H1 (cell line): ENCODE measurements around the gene TPP1. TPM values are rescaled to one million over a fixed set of nuclear protein-coding genes. Genes with fewer than 3 reads are reported as not detected.

ENCODE experiments used
- ASH2L ChIP-seq: fragments of 200-600, 300-600 bp; sonication (generic); IDR thresholded peaks from one replicate; pipeline ENCODE4 v1.7.1; 2017; ENCODE audit warnings: low read length
- BACH1 ChIP-seq: IDR thresholded peaks from 2 replicates; pipeline ENCODE4 v1.6.1; 2012; ENCODE audit warnings: low read length, improper control_type of control experiment
- CBX8 ChIP-seq: fragments of 300-800, 300-1000 bp; sonication (generic); IDR thresholded peaks from 2 replicates; pipeline ENCODE4 v1.7.1; 2016; ENCODE audit warnings: low read depth, low read length, borderline replicate concordance
- CEBPB ChIP-seq: IDR thresholded peaks from 2 replicates; pipeline ENCODE4 v1.6.1; 2012; ENCODE audit warnings: low read depth, low read length
- CHD2 ChIP-seq: IDR thresholded peaks from 2 replicates; pipeline ENCODE4 v1.6.1; 2012; ENCODE audit warnings: low read length, improper control_type of control experiment
- CREB1 ChIP-seq: IDR thresholded peaks from 2 replicates; pipeline ENCODE4 v1.6.1; 2012; ENCODE audit warnings: inconsistent platforms
- GTF2F1 ChIP-seq: IDR thresholded peaks from 2 replicates; pipeline ENCODE4 v1.6.1; 2012; ENCODE audit warnings: low read depth, low read length, improper control_type of control experiment, borderline replicate concordance
- KDM4A ChIP-seq: IDR thresholded peaks from one replicate; pipeline ENCODE4 v1.7.1; 2012; ENCODE audit warnings: low read depth, mild to moderate bottlenecking, moderate library complexity, low read length, inconsistent platforms; ENCODE audit not compliant: severe bottlenecking
- PHF8 ChIP-seq: fragments of 200-600 bp; sonication (generic); conservative IDR thresholded peaks from 2 replicates; pipeline ENCODE4 v1.7.1; 2012; ENCODE audit warnings: low read depth, mild to moderate bottlenecking, inconsistent platforms, low read length, moderate library complexity
- POLR2A ChIP-seq, 2 experiments: IDR thresholded peaks; 1 replicate in 1 of 2; 2 replicates in 1 of 2; pipeline ENCODE4 v1.6.1; 2011; ENCODE audit warnings: low read depth in 2 of 2, low read length in 2 of 2, mild to moderate bottlenecking in 2 of 2; ENCODE audit errors: control extremely low read depth in 1 of 2
- POLR2AphosphoS5 ChIP-seq: IDR thresholded peaks from 2 replicates; pipeline ENCODE4 v1.6.1; 2011; ENCODE audit warnings: low read depth, low read length
- RNF2 ChIP-seq: fragments of 200-900, 300-1000 bp; sonication (generic); IDR thresholded peaks from 2 replicates; pipeline ENCODE4 v1.7.1; 2016; ENCODE audit warnings: borderline replicate concordance, low read depth, mild to moderate bottlenecking, antibody characterized with exemption, low read length; ENCODE audit not compliant: poor library complexity, severe bottlenecking; ENCODE audit errors: missing control alignments
- SIX5 ChIP-seq: IDR thresholded peaks from 2 replicates; pipeline ENCODE4 v1.6.1; 2011; ENCODE audit warnings: mild to moderate bottlenecking, low read depth, low read length
- SP4 ChIP-seq: IDR thresholded peaks from 2 replicates; pipeline ENCODE4 v1.6.1; 2012; ENCODE audit warnings: low read length, inconsistent platforms
- SRF ChIP-seq: IDR thresholded peaks from 2 replicates; pipeline ENCODE4 v1.6.1; 2011; ENCODE audit warnings: mild to moderate bottlenecking, low read depth, low read length, moderate library complexity
- TCF12 ChIP-seq: IDR thresholded peaks from 2 replicates; pipeline ENCODE4 v1.6.1; 2011; ENCODE audit warnings: low read depth, mild to moderate bottlenecking, low read length
- polyA plus RNA-seq, 7 experiments: library from polyadenylated mRNA; depleted of rRNA in 3 of 7; stranded (reverse) in 5 of 7; unstranded in 2 of 7; fragments of >200 nt in 5 of 7; fragments of 200-250 nt in 2 of 7; gene quantifications; 1 replicate in 5 of 7; 2 replicates in 1 of 7; 4 replicates in 1 of 7; pipeline versions ENCODE4 v1.2.1 to v1.2.3, GENCODE V29; 2011 to 2013; ENCODE audit warnings: missing spikeins in 2 of 7, mixed read lengths in 2 of 7
- total RNA-seq: library from RNA; stranded (reverse); fragmentation: NEBNext Ultra II Directional; extraction: Animal tissue kit (Norgen Biotek cat#: 25700); gene quantifications from 2 replicates; pipeline ENCODE4 v1.2.1, GENCODE V29; 2021

Gene TPP1
- total and polyA plus RNA-seq, 2 of the 8 experiments (the other 6 are each of a cell fraction or from before 2014, with no cell fraction given): 36.1 to 77.5 TPM

DNA sequence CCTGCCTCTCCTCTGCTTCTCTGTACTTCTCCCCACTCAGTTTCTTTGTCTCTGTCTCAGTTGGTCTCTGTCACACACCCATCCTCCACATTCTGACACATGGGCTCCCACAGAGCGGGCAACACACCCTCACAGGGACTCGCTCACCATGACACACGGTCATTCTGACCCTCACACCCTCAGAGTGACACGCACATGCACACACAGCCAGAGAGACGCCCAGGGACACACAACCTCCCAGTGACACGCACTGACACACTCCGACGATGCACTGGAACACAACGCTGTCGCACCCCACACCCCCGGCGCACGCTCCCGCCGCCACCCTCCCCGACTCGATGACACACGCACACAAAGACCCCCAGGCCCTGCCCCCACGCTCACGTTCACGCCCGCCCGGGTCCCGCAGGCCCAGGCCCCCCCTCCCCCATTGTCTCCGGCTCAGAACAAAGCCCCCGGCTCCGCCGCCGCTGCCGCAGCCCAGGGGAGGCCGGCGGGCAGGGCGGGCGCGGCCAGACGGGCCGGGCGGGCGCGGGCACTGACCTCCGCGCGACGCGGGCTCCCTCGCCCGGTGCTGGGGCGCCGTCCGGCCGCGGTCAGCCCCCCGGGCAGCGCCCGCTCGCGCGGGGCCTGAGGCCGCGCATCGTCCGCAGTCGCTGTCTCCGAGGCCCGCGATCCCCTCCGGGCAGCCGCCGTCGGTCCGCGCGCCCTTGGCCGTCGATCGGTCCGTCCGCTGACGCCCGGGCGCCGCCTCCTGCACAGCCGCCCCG is 36.0 kb upstream of the TPP1 start (continued):
- peak; percentile 22 for TF ChIP-seq KDM4A
- TF ChIP-seq CREB1: peak; percentile 46; the same call in 1 of the 2 replicates
- no peak for TF ChIP-seq ASH2L
- TF ChIP-seq PHF8: no peak
- no peak for TF ChIP-seq BACH1
- no peak for TF ChIP-seq SIX5
- TF ChIP-seq POLR2AphosphoS5: no peak
- TF ChIP-seq CBX8: no peak
- no peak for TF ChIP-seq GTF2F1
- no peak for TF ChIP-seq POLR2A (IDR thresholded peaks at IDR 0.05; ENCODE audit: control extremely low read depth in 1 of 2, low read depth in 2 of 2, low read length in 2 of 2)
- no peak for TF ChIP-seq SP4
- TF ChIP-seq RNF2: no peak
- no peak for TF ChIP-seq TCF12
- TF ChIP-seq CEBPB: no peak
- no peak for TF ChIP-seq CHD2
- TF ChIP-seq SRF: no peak
